ENCODE measurements around the gene PNPO. TPM values are rescaled to one million over a fixed set of nuclear protein-coding genes. Genes with fewer than 3 reads are reported as not detected.

PNPO gene
- total and polyA plus RNA-seq, 2 of the 13 experiments (the other 11 are each of a cell fraction or from before 2014, with no cell fraction given) = 47.9 to 63.3 TPM

DNA sequence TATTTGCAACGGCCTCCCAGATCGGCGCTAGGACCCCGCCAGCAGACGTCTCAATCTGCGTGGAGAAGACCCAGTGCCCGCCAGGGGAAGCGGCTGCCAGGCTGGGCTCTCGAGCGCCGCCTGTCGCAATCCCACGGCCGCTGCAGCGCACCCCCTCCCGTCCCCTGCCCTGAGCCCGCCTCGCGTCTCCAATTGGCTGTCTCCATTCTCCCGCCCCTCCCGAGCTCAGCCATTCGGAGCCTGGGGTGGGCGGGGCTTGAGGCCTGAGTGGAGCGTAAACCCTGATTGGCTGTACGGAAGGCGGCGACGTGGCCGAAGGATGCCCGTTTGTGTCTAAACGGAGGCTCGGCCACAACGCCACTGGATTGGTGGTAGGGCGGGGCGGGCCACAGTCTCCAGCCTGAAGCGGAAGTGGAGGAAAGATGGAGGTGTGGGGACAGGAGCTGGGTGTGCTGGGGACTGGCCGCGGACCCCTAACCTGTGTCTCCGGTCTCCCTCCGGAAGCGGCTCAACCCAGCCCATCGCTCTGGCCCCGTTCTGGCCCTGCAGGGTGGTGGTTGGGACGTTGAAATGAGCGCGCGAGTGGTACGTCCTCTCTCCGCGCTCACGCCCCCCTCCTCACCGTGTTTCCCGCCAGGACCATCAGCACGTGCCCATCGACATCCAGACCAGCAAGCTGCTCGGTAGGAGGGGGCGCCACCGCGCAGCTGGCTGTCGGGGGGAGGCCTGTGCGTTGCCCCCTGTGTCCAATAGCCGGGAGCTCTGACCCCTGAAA, 29.5 kb downstream of the PNPO start, which contains the start of gene CDK5RAP3 (continued):
- TF ChIP-seq, protein P1, sequence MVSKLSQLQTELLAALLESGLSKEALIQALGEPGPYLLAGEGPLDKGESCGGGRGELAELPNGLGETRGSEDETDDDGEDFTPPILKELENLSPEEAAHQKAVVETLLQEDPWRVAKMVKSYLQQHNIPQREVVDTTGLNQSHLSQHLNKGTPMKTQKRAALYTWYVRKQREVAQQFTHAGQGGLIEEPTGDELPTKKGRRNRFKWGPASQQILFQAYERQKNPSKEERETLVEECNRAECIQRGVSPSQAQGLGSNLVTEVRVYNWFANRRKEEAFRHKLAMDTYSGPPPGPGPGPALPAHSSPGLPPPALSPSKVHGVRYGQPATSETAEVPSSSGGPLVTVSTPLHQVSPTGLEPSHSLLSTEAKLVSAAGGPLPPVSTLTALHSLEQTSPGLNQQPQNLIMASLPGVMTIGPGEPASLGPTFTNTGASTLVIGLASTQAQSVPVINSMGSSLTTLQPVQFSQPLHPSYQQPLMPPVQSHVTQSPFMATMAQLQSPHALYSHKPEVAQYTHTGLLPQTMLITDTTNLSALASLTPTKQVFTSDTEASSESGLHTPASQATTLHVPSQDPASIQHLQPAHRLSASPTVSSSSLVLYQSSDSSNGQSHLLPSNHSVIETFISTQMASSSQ (IDR thresholded peaks at IDR 0.05; ENCODE audit: low read depth) = no peak
- TF ChIP-seq, protein P1 (CRISPR knock-in tag; IDR thresholded peaks at IDR 0.05; ENCODE audit: borderline replicate concordance) = peak; percentile 53
- TF ChIP-seq ETV6 (CRISPR knock-in tag; conservative IDR thresholded peaks at IDR 0.05) = peak; percentile 89
- 0 out of 2 replicates have a peak, but pooled peaks have one; percentile 65 for TF ChIP-seq ZNF550 (CRISPR knock-in tag; IDR thresholded peaks at IDR 0.05; ENCODE audit: borderline replicate concordance)
- TF ChIP-seq RAD21 (CRISPR knock-in tag; IDR thresholded peaks at IDR 0.05) = peak; percentile 99
- TF ChIP-seq ZNF768 (CRISPR knock-in tag; IDR thresholded peaks at IDR 0.05) = peak; percentile 79; the same call in 1 of the 2 replicates
- TF ChIP-seq PITX1 (CRISPR knock-in tag; IDR thresholded peaks at IDR 0.05) = peak; percentile 79
- TF ChIP-seq, protein P2, sequence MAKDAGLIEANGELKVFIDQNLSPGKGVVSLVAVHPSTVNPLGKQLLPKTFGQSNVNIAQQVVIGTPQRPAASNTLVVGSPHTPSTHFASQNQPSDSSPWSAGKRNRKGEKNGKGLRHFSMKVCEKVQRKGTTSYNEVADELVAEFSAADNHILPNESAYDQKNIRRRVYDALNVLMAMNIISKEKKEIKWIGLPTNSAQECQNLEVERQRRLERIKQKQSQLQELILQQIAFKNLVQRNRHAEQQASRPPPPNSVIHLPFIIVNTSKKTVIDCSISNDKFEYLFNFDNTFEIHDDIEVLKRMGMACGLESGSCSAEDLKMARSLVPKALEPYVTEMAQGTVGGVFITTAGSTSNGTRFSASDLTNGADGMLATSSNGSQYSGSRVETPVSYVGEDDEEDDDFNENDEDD (CRISPR knock-in tag; IDR thresholded peaks at IDR 0.05; ENCODE audit: borderline replicate concordance) = peak; percentile 100
- peak; percentile 59; the same call in 1 of the 2 replicates for TF ChIP-seq ZNF264 (CRISPR knock-in tag; IDR thresholded peaks at IDR 0.05)
- peak; percentile 87 for TF ChIP-seq AGO2 (optimal IDR thresholded peaks at IDR 0.05; ENCODE audit: low read depth, low read length)
- TF ChIP-seq MIER3 (CRISPR knock-in tag; IDR thresholded peaks at IDR 0.05; ENCODE audit: borderline replicate concordance) = peak; percentile 90
- TF ChIP-seq ZNF629 (CRISPR knock-in tag; conservative IDR thresholded peaks at IDR 0.05) = peak; percentile 25; the same call in 1 of the 2 replicates
- TF ChIP-seq GATAD1 (CRISPR knock-in tag; IDR thresholded peaks at IDR 0.05) = peak; percentile 89
- no peak for TF ChIP-seq XBP1 (CRISPR knock-in tag; IDR thresholded peaks at IDR 0.05)
- TF ChIP-seq, protein P3, sequence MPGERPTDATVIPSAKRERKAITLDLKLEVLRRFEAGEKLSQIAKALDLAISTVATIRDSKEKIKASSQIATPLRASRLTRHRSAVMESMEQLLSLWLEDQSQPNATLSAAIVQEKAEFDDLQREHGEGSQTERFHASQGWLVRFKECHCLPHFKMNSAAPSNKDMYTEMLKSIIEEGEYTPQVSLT (CRISPR knock-in tag; IDR thresholded peaks at IDR 0.05; ENCODE audit: borderline replicate concordance, low read depth) = no peak
- TF ChIP-seq, protein P4, sequence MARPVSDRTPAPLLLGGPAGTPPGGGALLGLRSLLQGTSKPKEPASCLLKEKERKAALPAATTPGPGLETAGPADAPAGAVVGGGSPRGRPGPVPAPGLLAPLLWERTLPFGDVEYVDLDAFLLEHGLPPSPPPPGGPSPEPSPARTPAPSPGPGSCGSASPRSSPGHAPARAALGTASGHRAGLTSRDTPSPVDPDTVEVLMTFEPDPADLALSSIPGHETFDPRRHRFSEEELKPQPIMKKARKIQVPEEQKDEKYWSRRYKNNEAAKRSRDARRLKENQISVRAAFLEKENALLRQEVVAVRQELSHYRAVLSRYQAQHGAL (CRISPR knock-in tag; IDR thresholded peaks at IDR 0.05; ENCODE audit: not compliant biosample characterization) = no peak
- TF ChIP-seq, protein P5, sequence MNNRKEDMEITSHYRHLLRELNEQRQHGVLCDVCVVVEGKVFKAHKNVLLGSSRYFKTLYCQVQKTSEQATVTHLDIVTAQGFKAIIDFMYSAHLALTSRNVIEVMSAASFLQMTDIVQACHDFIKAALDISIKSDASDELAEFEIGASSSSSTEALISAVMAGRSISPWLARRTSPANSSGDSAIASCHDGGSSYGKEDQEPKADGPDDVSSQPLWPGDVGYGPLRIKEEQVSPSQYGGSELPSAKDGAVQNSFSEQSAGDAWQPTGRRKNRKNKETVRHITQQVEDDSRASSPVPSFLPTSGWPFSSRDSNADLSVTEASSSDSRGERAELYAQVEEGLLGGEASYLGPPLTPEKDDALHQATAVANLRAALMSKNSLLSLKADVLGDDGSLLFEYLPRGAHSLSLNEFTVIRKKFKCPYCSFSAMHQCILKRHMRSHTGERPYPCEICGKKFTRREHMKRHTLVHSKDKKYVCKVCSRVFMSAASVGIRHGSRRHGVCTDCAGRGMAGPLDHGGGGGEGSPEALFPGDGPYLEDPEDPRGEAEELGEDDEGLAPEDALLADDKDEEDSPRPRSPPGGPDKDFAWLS (CRISPR knock-in tag; IDR thresholded peaks at IDR 0.05; ENCODE audit: borderline replicate concordance) = no peak
- peak; percentile 94 for TF ChIP-seq ZNF431 (CRISPR knock-in tag; IDR thresholded peaks at IDR 0.05; ENCODE audit: borderline replicate concordance, low read depth)
- peak; percentile 94; the same call in 1 of the 2 replicates for TF ChIP-seq ZNF816 (CRISPR knock-in tag; IDR thresholded peaks at IDR 0.05; ENCODE audit: borderline replicate concordance)
- TF ChIP-seq, protein P6, sequence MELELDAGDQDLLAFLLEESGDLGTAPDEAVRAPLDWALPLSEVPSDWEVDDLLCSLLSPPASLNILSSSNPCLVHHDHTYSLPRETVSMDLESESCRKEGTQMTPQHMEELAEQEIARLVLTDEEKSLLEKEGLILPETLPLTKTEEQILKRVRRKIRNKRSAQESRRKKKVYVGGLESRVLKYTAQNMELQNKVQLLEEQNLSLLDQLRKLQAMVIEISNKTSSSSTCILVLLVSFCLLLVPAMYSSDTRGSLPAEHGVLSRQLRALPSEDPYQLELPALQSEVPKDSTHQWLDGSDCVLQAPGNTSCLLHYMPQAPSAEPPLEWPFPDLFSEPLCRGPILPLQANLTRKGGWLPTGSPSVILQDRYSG (CRISPR knock-in tag; IDR thresholded peaks at IDR 0.05) = no peak
